HG03097 (cell line): ENCODE data around the gene TMEM9.

ENCODE experiments used
- ATAC-seq: cut with Tn5 transposase; IDR thresholded peaks from one replicate; pipeline ENCODE4 v1.9.1; 2021; ENCODE audit not compliant: unreplicated experiment, low FRiP score

The TMEM9 gene

DNA sequence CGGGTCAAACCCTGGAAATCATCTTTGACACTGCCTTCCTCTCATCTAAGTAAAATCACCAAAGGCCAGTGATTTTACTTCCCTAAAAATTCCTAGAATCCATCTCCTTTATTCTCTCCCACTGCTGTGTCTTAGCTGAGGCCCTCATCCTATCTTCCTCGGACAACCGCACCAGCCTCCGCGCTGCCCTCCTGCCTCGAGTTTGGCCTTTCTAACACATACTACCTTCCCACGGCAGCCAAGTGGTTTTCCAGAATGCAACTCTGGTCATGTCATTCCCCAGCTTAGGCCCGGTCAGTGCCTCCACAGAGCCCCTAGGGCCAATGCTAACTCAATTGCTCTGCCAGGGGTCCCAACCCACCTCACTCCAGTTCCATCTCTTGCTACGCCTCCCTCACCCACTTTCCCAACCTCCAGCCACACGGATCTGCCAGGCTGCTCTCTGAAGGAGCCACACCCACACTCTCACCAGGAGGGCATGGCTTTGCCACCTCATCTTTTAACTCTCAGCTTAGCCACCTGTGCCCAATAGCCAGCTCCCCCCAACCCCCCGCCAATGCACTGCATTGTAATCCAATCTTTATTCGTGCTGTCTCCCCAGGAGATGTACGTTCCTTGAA lies 6.8 kb downstream of the TMEM9 start:
- ATAC-seq, result no peak

DNA sequence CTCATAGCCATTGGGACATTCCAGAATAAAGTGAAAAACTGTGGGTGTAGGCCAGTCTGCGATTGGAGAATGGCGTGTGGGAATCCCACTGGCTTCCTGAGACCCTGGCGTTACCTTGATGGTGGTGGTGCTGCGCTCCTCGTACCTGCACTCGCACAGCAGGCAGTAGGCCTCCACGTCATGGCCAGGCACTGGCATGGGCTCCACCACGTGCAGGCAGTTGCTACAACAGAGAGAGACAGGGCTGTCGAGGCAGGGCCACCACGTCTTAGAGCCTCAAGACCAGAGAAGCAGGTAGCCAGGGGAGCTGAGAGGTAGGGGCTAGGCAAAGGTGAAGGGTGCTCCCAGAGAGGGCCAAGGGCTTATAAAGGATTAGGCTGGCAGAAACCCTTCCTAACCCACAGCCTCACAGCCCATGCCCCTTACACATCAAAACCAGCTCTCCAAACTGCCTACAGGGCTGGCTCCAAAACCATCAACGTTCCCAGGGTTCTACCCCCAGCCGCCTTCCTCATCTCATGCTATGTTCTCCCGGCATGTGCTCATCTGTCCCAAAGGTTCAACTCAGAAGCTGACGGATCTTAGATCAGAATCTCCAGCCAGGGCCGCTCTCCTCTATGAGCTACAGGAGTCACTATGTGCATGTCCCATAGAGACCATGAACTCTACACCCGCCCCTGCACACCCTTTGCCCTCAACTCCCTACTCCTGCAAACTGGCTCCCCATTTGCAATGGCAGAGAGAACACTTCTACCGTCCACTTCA lies 7.5 kb downstream of the TMEM9 start:
- ATAC-seq, result no peak

DNA sequence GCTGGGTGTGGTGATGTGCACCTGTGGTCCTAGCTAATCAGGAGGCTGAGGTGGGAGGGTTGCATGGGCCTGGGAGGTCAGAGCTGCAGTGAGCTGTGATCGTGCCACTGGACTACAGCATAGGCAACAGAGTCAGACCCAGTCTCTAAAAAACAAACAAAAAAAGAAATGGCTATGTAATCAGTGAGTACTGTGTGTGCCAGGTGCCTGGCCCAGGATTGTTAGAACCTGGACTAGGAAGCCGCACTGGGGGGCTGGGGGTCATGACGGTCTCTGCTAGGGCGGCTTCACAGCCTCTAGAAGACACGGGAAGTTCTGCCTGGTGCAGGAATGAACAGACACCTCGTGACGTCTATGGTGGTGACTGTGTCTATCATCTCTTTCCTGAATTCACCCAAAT lies 8.5 kb downstream of the TMEM9 start:
- ATAC-seq, result no peak

DNA sequence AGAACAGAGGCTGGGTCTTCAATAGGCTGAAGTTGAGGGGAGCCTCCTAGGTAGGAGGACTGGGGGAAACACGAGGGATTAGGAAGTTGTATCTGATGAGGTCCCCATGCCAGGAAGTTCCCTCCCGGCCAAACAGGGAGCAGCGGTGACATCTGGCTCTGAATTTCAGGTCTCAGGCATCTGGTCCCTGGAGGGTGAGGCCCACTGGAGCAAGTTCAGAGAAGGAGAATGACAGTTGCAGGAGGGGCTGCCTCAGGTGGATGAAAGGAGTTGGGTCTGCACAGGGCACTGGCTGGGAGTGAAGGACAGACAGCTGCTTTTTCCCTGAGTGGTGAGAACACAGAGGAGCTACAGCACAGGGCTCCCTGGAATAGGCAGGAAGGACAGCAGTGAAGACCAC lies 9.1 kb downstream of the TMEM9 start:
- no peak for ATAC-seq

DNA sequence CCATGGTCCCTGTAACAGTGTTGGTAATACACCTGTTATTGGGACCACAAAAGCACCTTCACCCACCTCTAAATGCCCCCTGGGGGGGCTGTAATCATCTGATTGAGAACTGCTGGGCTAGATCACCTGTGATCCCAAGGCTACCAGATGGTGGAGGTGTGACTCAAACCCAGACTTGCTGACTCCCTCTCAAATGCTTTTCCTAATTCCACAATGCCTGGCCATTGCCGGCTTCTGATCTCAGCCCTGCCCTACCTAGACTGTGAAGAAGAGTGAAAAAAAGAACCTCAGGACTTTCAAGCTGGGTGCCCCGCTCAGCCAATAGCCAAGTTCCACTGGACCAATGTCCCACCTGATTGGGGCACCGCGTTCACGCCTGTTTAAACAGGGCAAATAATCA lies 9.6 kb downstream of the TMEM9 start:
- no peak for ATAC-seq

DNA sequence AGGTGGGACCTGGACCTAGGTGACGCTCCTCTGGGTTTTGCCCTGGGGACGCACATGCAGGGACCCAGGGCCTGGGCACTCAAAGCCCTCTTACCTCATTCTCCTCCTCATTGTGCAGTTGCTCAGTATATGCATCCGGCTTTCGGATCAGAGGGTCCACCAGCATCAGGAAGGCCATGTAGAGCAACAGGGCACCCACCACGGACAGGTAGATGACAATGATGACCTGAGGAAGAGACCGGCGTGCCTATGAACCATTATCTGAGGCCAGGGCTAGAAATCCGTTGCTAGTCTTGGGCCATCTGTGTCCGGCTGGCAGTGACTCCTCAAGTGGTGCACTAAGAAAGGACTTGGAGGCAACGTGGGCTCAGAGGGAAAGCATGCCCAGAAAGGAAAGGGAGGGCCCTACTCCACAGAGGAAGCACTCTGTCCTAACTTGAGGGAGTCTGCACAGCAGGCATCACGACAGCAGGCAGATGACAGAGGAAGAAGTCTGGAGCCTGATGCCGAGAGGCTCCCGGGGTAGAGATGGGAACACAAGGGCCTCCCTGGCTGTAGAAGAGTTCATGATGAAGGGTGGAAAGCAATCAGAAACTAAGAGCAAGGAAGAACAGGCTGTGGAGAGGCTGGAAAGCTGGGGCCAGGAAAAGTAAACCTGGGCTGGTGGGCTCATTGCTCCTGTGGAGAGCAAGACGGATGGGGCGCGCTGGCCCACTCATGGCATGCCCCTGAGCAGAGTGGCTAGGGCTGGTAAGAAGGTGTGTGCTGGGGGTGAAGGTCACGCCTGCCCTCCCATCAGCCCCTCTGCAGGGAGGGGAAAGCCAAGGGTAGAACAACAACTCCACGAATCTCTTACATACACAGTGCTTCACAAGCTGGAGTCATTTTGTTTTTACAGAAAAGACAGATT lies 10.3 kb downstream of the TMEM9 start:
- ATAC-seq, result no peak

DNA sequence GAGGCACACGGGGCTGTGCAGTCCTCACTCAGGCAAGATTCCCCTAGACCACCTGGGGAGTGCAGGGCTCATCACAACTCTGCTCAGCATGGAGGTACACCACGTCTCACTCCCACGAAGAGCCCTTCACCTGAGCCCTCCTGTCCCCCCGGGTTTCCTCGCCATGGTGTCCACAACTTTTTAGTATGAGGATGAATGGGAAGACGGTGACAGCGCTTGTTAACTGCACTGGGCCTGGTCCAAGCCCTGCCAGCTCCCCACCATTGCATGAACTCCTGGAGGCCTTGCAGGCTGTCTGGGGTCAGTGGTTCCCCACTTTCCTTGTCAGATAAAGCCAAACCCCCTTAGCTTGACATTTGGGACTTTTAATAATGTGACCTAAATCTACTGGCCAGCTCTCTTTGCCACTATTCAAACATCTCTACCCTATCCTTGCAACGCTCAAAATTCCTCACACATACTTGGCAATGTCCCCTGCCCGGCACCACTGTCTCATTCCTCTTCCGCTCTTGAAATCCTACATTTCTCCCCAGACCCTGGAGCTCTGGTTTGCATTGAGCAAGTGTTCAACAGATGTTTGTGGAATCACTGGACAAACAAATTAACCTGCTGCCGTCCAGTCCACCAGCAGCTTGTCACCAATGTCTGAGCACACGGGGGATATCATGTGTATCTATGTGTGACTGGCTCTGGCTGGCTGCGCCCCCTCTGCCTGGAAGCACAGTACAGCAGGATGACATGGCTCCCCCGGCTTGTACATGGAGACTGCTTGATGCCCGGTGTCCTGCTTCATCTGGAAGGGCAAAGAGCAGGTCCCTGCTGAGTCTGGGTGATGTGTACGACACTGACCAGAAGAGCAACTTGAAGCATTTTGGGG lies 11.2 kb downstream of the TMEM9 start:
- ATAC-seq, result no peak

DNA sequence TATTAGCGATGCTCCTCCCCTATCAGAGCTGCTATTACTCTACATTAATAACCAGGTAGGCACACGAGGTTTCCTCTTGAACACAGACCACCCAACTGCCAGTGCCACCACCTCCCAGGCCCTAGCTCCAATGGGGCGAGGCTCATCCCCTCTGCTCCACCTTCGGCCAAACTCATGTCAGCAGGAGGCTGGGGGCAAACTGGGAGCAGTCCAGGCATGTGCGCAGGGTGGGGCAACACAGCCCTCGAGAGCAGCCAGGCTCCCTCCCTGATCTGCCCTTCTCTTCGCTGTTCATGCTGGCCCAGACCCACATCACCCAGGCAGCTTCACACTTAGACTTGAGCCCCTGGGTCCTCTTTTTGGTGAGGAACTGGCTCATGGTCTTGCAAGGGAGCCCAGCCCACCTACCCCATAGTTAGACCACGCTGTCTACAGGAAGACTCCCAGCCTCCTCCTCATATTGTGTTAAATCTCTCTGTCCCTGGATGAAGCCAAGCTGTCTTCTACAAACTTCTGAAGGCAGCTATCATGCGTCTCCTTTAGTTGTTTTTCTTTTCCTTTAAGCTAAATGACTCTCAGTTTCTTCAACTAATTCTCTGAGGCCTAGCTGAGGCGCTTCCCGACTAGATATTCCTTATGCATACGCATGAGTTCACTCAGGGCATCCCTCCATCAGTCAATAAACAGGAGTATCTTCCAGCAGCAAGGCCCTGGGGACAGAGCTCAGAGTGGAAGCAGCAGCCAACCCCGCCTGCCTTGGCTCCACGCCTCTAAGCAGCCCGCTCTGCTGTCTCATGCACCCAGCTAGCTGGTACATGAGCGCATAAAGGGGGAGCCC lies 12.0 kb downstream of the TMEM9 start:
- ATAC-seq, result no peak

DNA sequence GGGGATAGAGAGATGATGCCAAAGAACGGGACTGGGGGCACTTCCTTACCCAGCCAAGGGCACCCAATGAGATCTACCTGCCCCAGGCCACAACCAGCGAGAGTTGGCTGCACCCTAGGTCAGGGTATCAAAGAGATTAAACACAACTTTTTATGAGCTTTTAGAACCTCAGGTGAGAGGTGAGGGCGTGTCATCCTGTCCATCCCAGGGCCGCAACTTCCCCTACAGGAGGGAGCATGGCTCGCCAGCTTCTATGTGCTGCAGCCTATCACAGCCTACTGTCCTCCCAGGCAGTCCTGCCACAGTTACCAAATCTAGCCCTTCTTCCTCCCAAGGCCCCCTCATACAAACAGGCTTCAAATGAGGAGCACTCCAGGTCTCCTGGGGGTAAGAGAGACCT lies 12.9 kb downstream of the TMEM9 start:
- no peak for ATAC-seq

DNA sequence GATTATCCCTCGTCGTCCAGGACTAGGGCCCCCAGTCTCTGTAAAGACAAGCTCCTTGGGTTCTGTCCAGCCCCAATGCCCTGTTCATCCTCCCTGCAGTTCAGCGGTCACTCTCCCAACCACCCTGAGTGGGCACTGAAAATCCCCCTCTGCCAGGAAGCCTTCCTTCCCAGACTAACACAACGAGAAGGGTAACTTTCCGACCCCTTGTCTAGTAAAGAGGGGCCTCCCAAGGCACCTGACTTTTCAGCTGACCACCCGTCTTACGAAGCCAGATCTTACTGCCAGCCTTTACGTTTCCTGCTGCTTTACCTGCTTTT lies 13.4 kb downstream of the TMEM9 start:
- ATAC-seq, result no peak

DNA sequence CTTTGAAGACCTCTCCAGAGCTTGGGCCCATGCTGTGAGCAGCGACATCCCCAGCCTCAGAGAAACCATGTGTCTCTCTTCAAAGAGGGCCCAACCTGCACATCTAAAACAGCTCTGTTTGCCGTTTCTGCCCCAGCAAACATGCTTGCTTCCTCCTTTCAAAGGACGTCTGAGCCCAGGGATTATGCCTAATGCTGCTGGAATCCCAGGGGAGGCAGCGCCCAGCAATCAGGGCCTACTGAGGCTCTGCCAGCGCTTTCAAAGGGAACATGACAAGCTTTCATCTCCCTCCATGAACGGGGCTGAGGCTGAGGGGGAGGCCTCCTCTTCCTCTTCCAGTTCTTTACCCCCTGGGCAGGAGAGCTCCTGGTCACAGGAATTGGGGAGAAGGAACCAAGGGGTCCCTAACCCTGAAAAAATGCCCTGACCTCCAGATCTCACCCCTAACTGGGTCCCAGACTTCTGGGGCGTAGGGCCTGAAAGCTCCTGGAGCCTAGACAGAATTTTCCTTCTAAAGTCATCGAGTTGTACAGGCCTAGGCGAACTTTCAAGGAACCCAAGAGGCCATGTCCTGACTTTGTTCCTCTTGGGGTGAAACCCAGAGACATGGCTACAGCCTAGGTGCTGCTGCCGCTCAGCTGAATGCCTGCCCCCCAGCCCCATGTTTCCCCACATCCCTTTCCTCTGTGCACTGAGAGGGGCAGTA lies 13.9 kb downstream of the TMEM9 start:
- no peak for ATAC-seq

DNA sequence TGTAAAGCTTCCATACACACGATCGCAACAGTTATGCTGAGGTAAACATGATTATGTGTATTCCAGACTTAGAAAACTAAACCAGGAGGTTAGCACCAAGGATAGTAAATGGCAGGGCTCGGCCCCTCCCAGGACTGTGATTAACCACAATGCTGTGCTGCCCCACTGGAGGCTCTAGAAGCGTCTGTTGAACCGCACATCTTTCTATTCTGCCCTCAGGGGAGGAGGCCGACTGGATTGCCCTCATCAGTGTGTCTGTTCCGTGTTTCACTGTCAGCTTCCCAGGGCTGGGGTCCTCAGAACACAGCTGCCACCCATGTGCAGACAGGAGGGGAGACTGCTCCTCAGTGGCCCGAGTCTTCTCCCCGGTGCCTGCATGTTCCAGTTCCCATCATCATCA lies 14.5 kb downstream of the TMEM9 start:
- ATAC-seq, result no peak

DNA sequence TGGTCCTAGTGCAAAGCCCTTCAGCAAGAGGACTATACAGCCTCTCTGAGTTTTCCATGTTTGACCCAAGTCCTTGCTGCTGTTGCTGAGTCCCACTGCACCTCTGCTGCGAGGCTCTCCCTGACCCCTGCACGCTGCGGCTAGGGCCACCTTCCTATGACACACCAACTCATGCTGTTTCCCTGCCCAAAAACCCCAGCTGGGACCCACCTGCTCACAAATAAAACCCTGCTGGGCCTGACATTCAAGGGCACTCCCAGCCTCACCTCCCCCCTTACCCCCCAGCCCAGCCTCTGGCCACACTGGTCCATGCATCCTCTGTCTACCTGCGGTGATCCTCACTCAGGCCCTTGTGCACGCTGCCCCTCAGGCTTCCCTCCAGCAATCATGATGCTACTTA lies 15.0 kb downstream of the TMEM9 start:
- ATAC-seq, result no peak

DNA sequence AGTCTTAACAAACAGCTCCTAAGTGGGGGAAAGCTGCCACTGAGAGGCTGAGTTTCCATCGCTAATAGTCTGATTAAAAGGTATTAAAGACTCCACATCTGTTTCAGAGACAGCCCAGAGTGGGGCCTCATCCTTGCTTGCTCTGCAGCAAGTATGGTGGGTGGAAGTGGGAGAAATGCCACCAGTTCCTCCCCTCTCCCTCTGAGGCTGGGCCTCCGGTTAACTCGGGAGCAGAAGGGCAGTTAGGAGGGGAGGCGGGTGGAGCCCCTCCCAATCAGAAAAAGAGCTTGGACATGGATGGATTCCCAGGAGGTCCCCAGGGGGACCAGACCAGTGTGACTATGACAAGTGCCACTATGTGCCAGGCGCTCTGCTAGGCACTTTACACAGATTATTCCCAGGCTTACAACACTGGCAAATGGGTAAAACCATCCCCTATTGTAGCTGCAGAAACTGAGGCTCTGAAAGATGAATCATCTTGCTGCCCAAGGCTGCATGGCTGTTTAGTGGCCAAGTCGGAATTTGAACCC lies 15.9 kb downstream of the TMEM9 start:
- no peak for ATAC-seq

DNA sequence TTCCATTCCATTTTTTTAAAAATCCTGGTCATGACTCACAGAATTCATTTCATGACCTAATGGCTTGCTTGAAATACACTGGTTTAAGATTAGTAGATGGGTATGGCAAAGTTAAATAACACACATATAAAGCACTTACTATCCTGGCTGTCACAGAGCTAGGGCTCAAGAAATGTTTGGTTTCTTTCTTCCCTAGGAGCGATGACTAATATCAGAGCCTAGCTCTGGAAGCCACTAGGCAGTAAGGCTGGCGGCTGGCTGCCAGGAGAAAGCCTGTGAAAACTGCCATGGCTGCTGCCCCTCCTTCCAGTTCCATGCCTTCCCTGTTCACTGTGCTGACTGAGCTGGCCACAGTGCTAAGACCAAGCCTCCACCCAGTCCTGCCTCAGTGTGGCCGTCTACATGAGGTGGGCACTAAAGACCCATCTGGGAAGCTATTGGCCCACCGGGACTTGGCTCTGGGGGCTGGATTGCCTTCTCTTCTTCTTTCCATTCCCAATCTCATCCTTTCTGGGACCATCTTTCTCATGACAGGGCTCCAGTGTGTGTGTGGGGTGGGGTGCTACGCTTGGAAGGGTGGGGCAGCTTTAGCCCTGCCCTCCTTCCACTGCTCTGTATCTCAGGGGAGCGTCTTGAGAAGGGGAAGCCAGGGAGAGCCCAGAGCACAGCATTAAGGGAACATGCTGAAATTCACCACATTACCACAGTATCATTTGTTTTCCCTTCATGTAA lies 16.5 kb downstream of the TMEM9 start:
- no peak for ATAC-seq

DNA sequence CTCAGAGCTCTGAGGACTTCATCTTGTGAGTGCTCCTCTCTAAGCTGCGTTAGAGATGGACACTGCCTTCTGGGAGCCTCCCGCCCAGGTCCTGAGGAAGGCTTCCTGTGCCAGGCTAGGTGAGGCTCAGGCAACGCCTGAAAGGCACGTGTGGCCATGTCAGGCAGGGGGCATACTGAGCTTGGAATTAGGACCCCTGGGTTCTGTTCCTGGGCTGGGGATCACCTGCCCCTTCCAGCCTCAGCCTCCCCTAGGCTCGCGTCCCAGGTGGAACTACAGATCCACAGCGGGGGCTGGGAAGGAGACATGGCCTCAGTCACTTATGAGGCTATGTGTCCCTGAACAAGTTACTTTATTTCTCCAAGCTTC lies 17.3 kb downstream of the TMEM9 start:
- no peak for ATAC-seq

DNA sequence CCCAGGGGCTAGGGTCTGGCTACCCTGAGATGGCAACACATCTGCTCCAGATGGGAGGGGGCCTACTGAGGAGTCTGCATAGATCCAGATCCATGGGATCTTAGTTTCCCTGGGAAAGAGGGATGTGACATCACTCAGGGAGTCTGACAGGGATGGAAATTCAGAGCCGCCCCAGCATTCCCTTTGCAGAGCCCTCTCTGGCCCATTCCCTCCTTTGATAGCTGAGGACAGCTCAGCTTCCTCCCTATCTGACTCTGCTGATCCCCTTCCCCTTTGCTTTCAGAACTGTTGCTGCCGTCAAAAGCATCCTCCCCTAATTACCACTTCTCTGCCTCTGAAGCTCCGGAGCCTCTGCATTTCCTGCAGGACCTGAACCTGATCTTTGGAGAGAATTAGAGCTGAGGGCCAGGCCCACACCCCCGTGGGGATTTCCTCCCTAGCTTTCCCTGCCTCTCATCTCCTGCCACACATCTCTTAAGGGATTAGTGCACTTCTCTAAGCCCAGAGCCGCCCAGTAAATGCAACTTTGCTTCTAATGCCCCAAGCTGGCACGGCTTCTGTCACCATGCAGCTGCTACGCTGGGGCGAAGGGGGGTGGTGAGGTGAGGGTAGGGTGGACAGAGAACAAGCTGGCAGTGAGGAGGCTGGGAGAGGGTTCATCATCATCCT lies 17.8 kb downstream of the TMEM9 start:
- no peak for ATAC-seq

DNA sequence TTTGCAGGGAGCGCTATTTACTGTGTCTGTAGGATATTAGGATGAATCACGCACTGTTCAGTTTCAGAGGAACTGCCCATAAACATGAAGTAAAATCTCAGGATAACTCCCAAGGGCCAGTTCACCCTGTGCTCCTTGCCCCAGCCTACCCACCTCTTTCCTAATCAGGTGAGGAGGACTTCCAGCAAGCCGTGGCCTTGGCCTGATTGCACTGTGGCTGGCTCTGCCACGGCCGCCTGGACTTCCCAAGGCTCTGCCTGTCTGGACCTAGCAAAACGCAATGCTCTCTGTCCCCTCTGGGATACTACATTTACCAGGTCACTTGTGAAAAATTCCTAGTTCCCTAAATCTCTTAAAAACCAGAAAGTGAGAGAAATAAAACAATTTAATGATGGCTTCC lies 19.9 kb downstream of the TMEM9 start:
- ATAC-seq, result no peak
